ENCODE results near the gene PTGS1.

The PTGS1 gene

GRCh38 chr9:122389799-122390481 lies 19.1 kb downstream of the PTGS1 start:
- H3K4me3 ChIP-seq (ENCODE audit: low read depth, low read length) = no peak overlapping the region
- TF ChIP-seq CTCF (IDR thresholded peaks at IDR 0.05; ENCODE audit: low read depth, low read length) = no peak

GRCh38 chr9:122392284-122392683 lies 21.5 kb downstream of the PTGS1 start:
- no peak overlapping the region for H3K4me3 ChIP-seq (ENCODE audit: low read depth, low read length)
- TF ChIP-seq CTCF (IDR thresholded peaks at IDR 0.05; ENCODE audit: low read depth, low read length) = no peak

- no peak overlapping the region for H3K4me3 ChIP-seq (ENCODE audit: low read depth, low read length)
- no peak for TF ChIP-seq CTCF (IDR thresholded peaks at IDR 0.05; ENCODE audit: low read depth, low read length)
These were observed 21.9 kb downstream of the PTGS1 start for GRCh38 chr9:122392714-122393113.

GRCh38 chr9:122393284-122393983 lies 22.6 kb downstream of the PTGS1 start:
- TF ChIP-seq CTCF (IDR thresholded peaks at IDR 0.05; ENCODE audit: low read depth, low read length) = no peak
- H3K4me3 ChIP-seq (ENCODE audit: low read depth, low read length) = no peak overlapping the region

GRCh38 chr9:122394265-122395125 lies 23.7 kb downstream of the PTGS1 start:
- no peak overlapping the region for H3K4me3 ChIP-seq (ENCODE audit: low read depth, low read length)

GRCh38 chr9:122396614-122397148 lies 25.9 kb downstream of the PTGS1 start:
- TF ChIP-seq CTCF (IDR thresholded peaks at IDR 0.05; ENCODE audit: low read depth, low read length) = no peak
- no peak overlapping the region for H3K4me3 ChIP-seq (ENCODE audit: low read depth, low read length)

More at GRCh38 chr9:122394265-122395125, 23.7 kb downstream of the PTGS1 start:
- no peak for TF ChIP-seq CTCF (IDR thresholded peaks at IDR 0.05; ENCODE audit: low read depth, low read length)

All from WI38 (cell line).